GM19452 (cell line): ENCODE data around the gene LRRC17.
"Not testable (repeated sequence)": the region's sequence is repeated elsewhere in the genome, so short reads cannot be mapped to it uniquely, and the experiment has no call there.

ENCODE experiments used
- ATAC-seq: cut with Tn5 transposase; IDR thresholded peaks from one replicate; pipeline ENCODE4 v1.9.1; 2021; ENCODE audit not compliant: unreplicated experiment

Gene LRRC17

GRCh38 chr7:102942181-102942866 lies 29.5 kb downstream of the LRRC17 start:
- no peak for ATAC-seq

GRCh38 chr7:102942868-102943267 lies 30.1 kb downstream of the LRRC17 start:
- no peak for ATAC-seq

GRCh38 chr7:102943423-102944169 lies 30.8 kb downstream of the LRRC17 start:
- no peak for ATAC-seq

- ATAC-seq: no peak
Measured at GRCh38 chr7:102944241-102944640, 31.4 kb downstream of the LRRC17 start.

- no peak for ATAC-seq
Measured at GRCh38 chr7:102951839-102952238, 39.0 kb downstream of the LRRC17 start.

- ATAC-seq: no peak
Measured at GRCh38 chr7:102953406-102953805, 40.6 kb downstream of the LRRC17 start.

- not testable (repeated sequence) for ATAC-seq
Measured at GRCh38 chr7:102954359-102954758, 41.6 kb downstream of the LRRC17 start.

GRCh38 chr7:102958004-102958403 lies 45.2 kb downstream of the LRRC17 start:
- not testable (repeated sequence) for ATAC-seq

- not testable (repeated sequence) for ATAC-seq
Measured at GRCh38 chr7:102961993-102962392, 49.2 kb downstream of the LRRC17 start.

GRCh38 chr7:102966465-102966864 lies 53.7 kb downstream of the LRRC17 start:
- no peak for ATAC-seq

GRCh38 chr7:102967798-102968197 lies 55.0 kb downstream of the LRRC17 start:
- ATAC-seq: no peak

- no peak for ATAC-seq
Measured at GRCh38 chr7:102973096-102973802, 60.4 kb downstream of the LRRC17 start.

GRCh38 chr7:102974366-102975236 lies 61.8 kb downstream of the LRRC17 start:
- no peak for ATAC-seq

- ATAC-seq: no peak
Measured at GRCh38 chr7:102975854-102976253, 63.1 kb downstream of the LRRC17 start.

- no peak for ATAC-seq
Measured at GRCh38 chr7:102976493-102976892, 63.7 kb downstream of the LRRC17 start.

GRCh38 chr7:102977586-102977985 lies 64.8 kb downstream of the LRRC17 start:
- not testable (repeated sequence) for ATAC-seq

GRCh38 chr7:102978284-102978683 lies 65.5 kb downstream of the LRRC17 start:
- ATAC-seq: no peak

- no peak for ATAC-seq
Measured at GRCh38 chr7:102979670-102980069, 66.9 kb downstream of the LRRC17 start.

GRCh38 chr7:102981451-102981850 lies 68.7 kb downstream of the LRRC17 start:
- no peak for ATAC-seq

- ATAC-seq: no peak
Measured at GRCh38 chr7:102982235-102982634, 69.4 kb downstream of the LRRC17 start.

- no peak for ATAC-seq
Measured at GRCh38 chr7:102983602-102984001, 70.8 kb downstream of the LRRC17 start.
